K562 (cell line): ENCODE data around the gene KLHL35.

Experiments
- BHLHE40 ChIP-seq: IDR thresholded peaks from 2 replicates; pipeline ENCODE4 v1.6.1; 2011; ENCODE audit warnings: low read length, improper control_type of control experiment
- CBX1 ChIP-seq: sonication (generic); IDR thresholded peaks from 2 replicates; pipeline ENCODE4 v1.6.1; 2016; ENCODE audit warnings: antibody characterized with exemption, low read depth, mild to moderate bottlenecking
- CBX8 ChIP-seq: fragments of 200-600 bp; sonication (generic); IDR thresholded peaks from 2 replicates; pipeline ENCODE4 v1.6.1; 2012; ENCODE audit warnings: borderline replicate concordance, mixed run types, low read depth, mild to moderate bottlenecking, moderate library complexity, mixed read lengths, low read length, control low read depth, inconsistent platforms; ENCODE audit not compliant: poor library complexity, severe bottlenecking; ENCODE audit errors: extremely low read depth
- EP400 ChIP-seq: fragments of 450-650 bp; IDR thresholded peaks from 2 replicates; pipeline ENCODE4 v1.6.1; 2017; ENCODE audit warnings: antibody characterized with exemption, mild to moderate bottlenecking, moderate library complexity
- POLR2AphosphoS5 ChIP-seq: IDR thresholded peaks from 2 replicates; pipeline ENCODE4 v1.6.1; 2011; ENCODE audit warnings: mild to moderate bottlenecking, low read depth, low read length, moderate library complexity; ENCODE audit not compliant: control insufficient read depth, insufficient read depth
- ZNF124 ChIP-seq: sonication (generic); formaldehyde crosslinking; IDR thresholded peaks from 2 replicates; pipeline ENCODE4 v1.8.1; 2022; ENCODE audit warnings: missing genetic modification reagents
- TF ChIP-seq, protein P1 (sequence below), 3 experiments: IDR thresholded peaks in 2 of 3; conservative IDR thresholded peaks in 1 of 3; 2 replicates each; pipeline ENCODE4 v1.5.1; 2011 to 2012; ENCODE audit warnings: low read length in 3 of 3, mild to moderate bottlenecking in 3 of 3, control low read depth in 2 of 3, improper control_type of control experiment in 1 of 3, inconsistent platforms in 1 of 3, low read depth in 1 of 3, mixed read lengths in 1 of 3, moderate library complexity in 1 of 3; ENCODE audit not compliant: insufficient read depth in 2 of 3

DNA sequence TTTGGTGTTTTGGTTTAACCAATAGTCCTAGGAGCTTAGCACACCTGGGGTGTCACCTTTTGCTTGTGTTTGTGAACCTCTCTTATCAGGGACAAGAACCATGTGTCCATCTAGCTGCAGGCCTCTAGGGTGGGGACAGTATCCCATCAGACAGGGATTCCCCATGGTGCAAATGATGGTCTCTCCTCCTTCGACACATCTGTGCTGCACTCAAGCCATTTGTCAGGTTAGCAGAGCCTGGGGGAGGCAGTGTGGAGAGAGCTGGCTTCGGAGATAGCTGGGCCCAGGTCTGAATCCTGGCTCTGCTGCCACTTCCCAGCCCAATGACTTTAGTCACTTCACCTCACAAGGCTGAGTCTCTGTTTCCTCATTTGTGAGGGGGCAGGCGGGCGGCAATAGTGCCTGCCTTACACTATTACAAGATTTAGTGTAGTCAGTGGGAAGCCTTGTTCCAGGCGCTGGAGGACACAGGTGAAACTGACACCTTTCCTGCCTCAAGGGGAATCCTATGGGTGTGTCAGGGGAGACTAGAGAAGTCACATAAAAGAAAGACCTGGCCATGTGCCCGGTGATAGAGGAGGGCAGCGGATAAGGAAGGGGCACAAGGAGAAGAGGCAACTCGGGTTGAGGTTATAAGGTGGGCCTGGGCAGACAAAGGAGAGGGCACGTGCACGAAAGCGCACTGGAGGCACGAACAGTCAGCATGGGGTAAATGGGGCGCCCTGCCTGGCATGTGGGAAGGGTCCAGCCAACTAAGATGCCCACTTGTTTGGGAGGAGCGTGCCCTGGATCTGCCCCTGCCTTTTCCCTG lies 12.6 kb downstream of the KLHL35 start:
- peak; percentile 57; the same call in 1 of the 2 replicates for TF ChIP-seq POLR2AphosphoS5
- no peak for TF ChIP-seq ZNF124 (CRISPR knock-in tag)
- TF ChIP-seq CBX1: no peak
- TF ChIP-seq BHLHE40: no peak
- TF ChIP-seq, protein P1, sequence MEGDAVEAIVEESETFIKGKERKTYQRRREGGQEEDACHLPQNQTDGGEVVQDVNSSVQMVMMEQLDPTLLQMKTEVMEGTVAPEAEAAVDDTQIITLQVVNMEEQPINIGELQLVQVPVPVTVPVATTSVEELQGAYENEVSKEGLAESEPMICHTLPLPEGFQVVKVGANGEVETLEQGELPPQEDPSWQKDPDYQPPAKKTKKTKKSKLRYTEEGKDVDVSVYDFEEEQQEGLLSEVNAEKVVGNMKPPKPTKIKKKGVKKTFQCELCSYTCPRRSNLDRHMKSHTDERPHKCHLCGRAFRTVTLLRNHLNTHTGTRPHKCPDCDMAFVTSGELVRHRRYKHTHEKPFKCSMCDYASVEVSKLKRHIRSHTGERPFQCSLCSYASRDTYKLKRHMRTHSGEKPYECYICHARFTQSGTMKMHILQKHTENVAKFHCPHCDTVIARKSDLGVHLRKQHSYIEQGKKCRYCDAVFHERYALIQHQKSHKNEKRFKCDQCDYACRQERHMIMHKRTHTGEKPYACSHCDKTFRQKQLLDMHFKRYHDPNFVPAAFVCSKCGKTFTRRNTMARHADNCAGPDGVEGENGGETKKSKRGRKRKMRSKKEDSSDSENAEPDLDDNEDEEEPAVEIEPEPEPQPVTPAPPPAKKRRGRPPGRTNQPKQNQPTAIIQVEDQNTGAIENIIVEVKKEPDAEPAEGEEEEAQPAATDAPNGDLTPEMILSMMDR (IDR thresholded peaks at IDR 0.05 in 2 of 3, conservative IDR thresholded peaks at IDR 0.05 in 1 of 3; ENCODE audit: insufficient read depth in 2 of 3, low read depth in 1 of 3, low read length in 3 of 3): peak in 1 of 3 experiments; percentile 15; a peak in 1 of 6 replicates
- TF ChIP-seq EP400: no peak
- TF ChIP-seq CBX8: no peak
